ENCODE measurements around the gene CTXN1.

CTXN1 gene

DNA sequence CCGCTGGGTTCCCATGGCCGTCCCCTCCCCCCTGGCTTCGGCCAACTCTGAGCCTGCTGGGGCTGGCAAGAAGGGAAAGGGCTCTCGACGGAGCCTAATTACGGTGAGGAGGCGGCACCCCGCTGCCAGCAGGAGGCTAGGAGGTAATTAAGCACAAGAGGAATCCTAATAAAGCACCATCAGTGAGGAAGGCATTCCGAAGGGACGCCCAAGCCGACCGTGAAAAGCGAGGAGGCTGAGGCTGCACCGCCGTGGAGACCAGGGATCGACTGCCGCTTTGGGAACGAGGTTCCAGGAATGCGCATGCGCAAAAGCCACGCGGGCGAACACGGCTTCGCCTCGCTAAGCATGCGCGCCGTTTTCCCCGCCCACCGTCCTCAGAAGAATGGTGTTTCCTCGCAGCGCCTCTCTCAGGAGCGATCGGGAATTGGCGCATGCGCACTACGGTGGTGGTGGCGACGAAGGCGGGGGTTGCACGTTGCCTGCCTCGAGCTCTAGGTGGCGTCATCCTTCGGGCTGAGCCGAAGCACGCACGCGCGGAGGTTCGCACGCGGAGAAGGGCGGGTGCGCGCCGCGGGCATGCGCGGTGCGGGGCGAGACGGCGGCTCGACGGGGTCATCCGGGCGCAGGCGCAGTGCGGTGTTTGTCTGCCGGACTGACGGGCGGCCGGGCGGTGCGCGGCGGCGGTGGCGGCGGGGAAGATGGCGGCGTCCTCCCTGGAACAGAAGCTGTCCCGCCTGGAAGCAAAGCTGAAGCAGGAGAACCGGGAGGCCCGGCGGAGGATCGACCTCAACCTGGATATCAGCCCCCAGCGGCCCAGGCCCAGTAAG, 22.5 kb downstream of the CTXN1 start, which contains the start of gene MAP2K7 (continued):
- TF ChIP-seq ZNF76 (tag by site-specific recombination; IDR thresholded peaks at IDR 0.05; ENCODE audit: borderline replicate concordance, low read depth) (peak; percentile 34; the same call in 1 of the 2 replicates), ZNF211 (tag by site-specific recombination; IDR thresholded peaks at IDR 0.05; ENCODE audit: low read depth) (no peak), ZNF561 (tag by site-specific recombination; IDR thresholded peaks at IDR 0.05; ENCODE audit: borderline replicate concordance) (peak; percentile 60; the same call in 1 of the 2 replicates), ZNF837 (tag by site-specific recombination; IDR thresholded peaks at IDR 0.05) (no peak), ZNF114 (tag by site-specific recombination; IDR thresholded peaks at IDR 0.05) (no peak), ZNF311 (tag by site-specific recombination; IDR thresholded peaks at IDR 0.05; ENCODE audit: borderline replicate concordance) (no peak), CTCF (tag by site-specific recombination; IDR thresholded peaks at IDR 0.05) (peak; percentile 100), ZBTB21 (tag by site-specific recombination; IDR thresholded peaks at IDR 0.05) (no peak), ZNF350 (tag by site-specific recombination; IDR thresholded peaks at IDR 0.05) (no peak), ZBTB17 (tag by site-specific recombination; IDR thresholded peaks at IDR 0.05) (no peak; the same call in none of the 2 replicates), ZNF623 (tag by site-specific recombination; IDR thresholded peaks at IDR 0.05) (no peak), ZFP41 (tag by site-specific recombination; IDR thresholded peaks at IDR 0.05; ENCODE audit: borderline replicate concordance) (no peak), ZNF324 (tag by site-specific recombination; IDR thresholded peaks at IDR 0.05) (no peak), ZNF112 (tag by site-specific recombination; IDR thresholded peaks at IDR 0.05) (no peak), ZNF549 (tag by site-specific recombination; IDR thresholded peaks at IDR 0.05) (no peak), ZNF585B (tag by site-specific recombination; IDR thresholded peaks at IDR 0.05) (no peak), ZSCAN30 (tag by site-specific recombination; IDR thresholded peaks at IDR 0.05) (peak; percentile 22; the same call in 1 of the 2 replicates), ZNF354C (tag by site-specific recombination; IDR thresholded peaks at IDR 0.05; ENCODE audit: borderline replicate concordance, low read depth) (no peak), ZNF146 (tag by site-specific recombination; IDR thresholded peaks at IDR 0.05) (peak; percentile 18; the same call in 1 of the 2 replicates), ZNF394 (tag by site-specific recombination; IDR thresholded peaks at IDR 0.05; ENCODE audit: borderline replicate concordance) (no peak), REST (tag by site-specific recombination; IDR thresholded peaks at IDR 0.05) (no peak), ZEB2 (tag by site-specific recombination; IDR thresholded peaks at IDR 0.05) (no peak), ZNF426 (tag by site-specific recombination; IDR thresholded peaks at IDR 0.05) (no peak), ZNF529 (tag by site-specific recombination; IDR thresholded peaks at IDR 0.05; ENCODE audit: insufficient replicate concordance) (no peak), ZBTB7A (tag by site-specific recombination; IDR thresholded peaks at IDR 0.05; ENCODE audit: low read depth) (no peak), ZNF555 (tag by site-specific recombination; conservative IDR thresholded peaks at IDR 0.05) (no peak), ZNF571 (tag by site-specific recombination; IDR thresholded peaks at IDR 0.05) (no peak), SP3 (tag by site-specific recombination; IDR thresholded peaks at IDR 0.05) (peak; percentile 59), KLF8 (tag by site-specific recombination; IDR thresholded peaks at IDR 0.05) (peak; percentile 33; the same call in 1 of the 2 replicates), ZNF132 (tag by site-specific recombination; IDR thresholded peaks at IDR 0.05; ENCODE audit: borderline replicate concordance) (no peak), KLF9 (tag by site-specific recombination; IDR thresholded peaks at IDR 0.05; ENCODE audit: low read depth) (peak; percentile 27; the same call in 1 of the 2 replicates), ZNF366 (tag by site-specific recombination; conservative IDR thresholded peaks at IDR 0.05) (no peak)
- TF ChIP-seq, protein P1, sequence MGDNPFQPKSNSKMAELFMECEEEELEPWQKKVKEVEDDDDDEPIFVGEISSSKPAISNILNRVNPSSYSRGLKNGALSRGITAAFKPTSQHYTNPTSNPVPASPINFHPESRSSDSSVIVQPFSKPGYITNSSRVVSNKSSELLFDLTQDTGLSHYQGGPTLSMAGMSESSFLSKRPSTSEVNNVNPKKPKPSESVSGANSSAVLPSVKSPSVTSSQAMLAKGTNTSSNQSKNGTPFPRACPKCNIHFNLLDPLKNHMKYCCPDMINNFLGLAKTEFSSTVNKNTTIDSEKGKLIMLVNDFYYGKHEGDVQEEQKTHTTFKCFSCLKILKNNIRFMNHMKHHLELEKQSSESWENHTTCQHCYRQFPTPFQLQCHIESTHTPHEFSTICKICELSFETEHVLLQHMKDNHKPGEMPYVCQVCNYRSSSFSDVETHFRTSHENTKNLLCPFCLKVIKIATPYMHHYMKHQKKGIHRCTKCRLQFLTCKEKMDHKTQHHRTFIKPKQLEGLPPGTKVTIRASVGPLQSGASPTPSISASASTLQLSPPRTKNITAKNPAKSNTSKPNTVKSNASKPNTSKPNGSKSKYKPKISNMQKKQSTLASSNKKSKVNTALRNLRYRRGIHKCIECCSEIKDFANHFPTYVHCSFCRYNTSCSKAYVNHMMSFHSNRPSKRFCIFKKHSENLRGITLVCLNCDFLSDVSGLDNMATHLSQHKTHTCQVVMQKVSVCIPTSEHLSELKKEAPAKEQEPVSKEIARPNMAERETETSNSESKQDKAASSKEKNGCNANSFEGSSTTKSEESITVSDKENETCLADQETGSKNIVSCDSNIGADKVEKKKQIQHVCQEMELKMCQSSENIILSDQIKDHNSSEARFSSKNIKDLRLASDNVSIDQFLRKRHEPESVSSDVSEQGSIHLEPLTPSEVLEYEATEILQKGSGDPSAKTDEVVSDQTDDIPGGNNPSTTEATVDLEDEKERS (tag by site-specific recombination; IDR thresholded peaks at IDR 0.05), result no peak
